Measurements from ENCODE around the gene SFRP5.

GRCh38 chr10:97762816-97763215 lies 9.0 kb downstream of the SFRP5 start:
- TF ChIP-seq CTCF (IDR thresholded peaks at IDR 0.05 in 4 of 5, conservative IDR thresholded peaks at IDR 0.05 in 1 of 5), result no peak
- TF ChIP-seq POLR2A (IDR thresholded peaks at IDR 0.05), result no peak

Measured in gastrocnemius medialis (tissue), 4 donors.